HEK293 (cell line): ENCODE results near the gene LDB2.

Experiments
- CTCF ChIA-PET: fragments of 350-600 bp; formaldehyde crosslinking; extraction: SDS; loops from one replicate; lab custom pipeline; 2021; ENCODE audit warnings: antibody characterized with exemption; lab: Yijun Ruan, JAX
- POLR2A ChIA-PET: fragments of 300-600 bp; formaldehyde crosslinking; extraction: SDS; loops from one replicate; lab custom pipeline; 2020; ENCODE audit warnings: antibody characterized with exemption, inconsistent platforms; lab: Yijun Ruan, JAX
- H3K27ac ChIP-seq: fragments of 200-500 bp; sonication (Bioruptor generic); 2 replicates; pipeline ENCODE4 v1.5.1; 2014; ENCODE audit warnings: low read depth, low read length, control low read depth, inconsistent platforms; ENCODE audit errors: extremely low read depth
- H3K36me3 ChIP-seq, 2 experiments: fragments of 200-500 bp in 1 of 2; sonication (Bioruptor generic) in 1 of 2; 1 replicate in 1 of 2; 2 replicates in 1 of 2; pipeline ENCODE4 v1.5.1; 2014 to 2017; ENCODE audit warnings: inconsistent platforms in 2 of 2, low read length in 2 of 2; ENCODE audit not compliant: control insufficient read depth in 2 of 2, insufficient read depth in 1 of 2
- H3K4me1 ChIP-seq: fragments of 200-500 bp; sonication (Bioruptor generic); 2 replicates; pipeline ENCODE4 v1.5.1; 2014; ENCODE audit warnings: mild to moderate bottlenecking, low read length, inconsistent platforms; ENCODE audit not compliant: control insufficient read depth, insufficient read depth
- H3K4me3 ChIP-seq: 2 replicates; pipeline ENCODE4 v1.5.1; 2011; ENCODE audit warnings: low read depth, mild to moderate bottlenecking, control low read depth, low read length, moderate library complexity
- H3K9me3 ChIP-seq: fragments of 200-500 bp; sonication (Bioruptor generic); 2 replicates; pipeline ENCODE4 v1.5.1; 2014; ENCODE audit warnings: low read depth, low read length, inconsistent platforms; ENCODE audit not compliant: control insufficient read depth, insufficient read depth
- BCL11A ChIP-seq: fragments of 450-650 bp; formaldehyde crosslinking; IDR thresholded peaks from 2 replicates; pipeline ENCODE4 v1.5.1; 2016; ENCODE audit warnings: low read depth, missing biosample characterization, missing genetic modification characterization
- ELK4 ChIP-seq: IDR thresholded peaks from 2 replicates; pipeline ENCODE4 v1.6.1; 2011; ENCODE audit warnings: mild to moderate bottlenecking, low read depth, low read length, borderline replicate concordance
- MYNN ChIP-seq: fragments of 450-650 bp; formaldehyde crosslinking; IDR thresholded peaks from 2 replicates; pipeline ENCODE4 v1.5.1; 2016; ENCODE audit warnings: missing biosample characterization, missing genetic modification characterization, borderline replicate concordance
- MZF1 ChIP-seq: fragments of 450-650 bp; formaldehyde crosslinking; IDR thresholded peaks from 2 replicates; pipeline ENCODE4 v1.5.1; 2017; ENCODE audit warnings: missing biosample characterization, missing genetic modification characterization, borderline replicate concordance
- OSR2 ChIP-seq: fragments of 450-650 bp; formaldehyde crosslinking; IDR thresholded peaks from 2 replicates; pipeline ENCODE4 v1.5.1; 2016; ENCODE audit warnings: missing biosample characterization, missing genetic modification characterization
- ZBTB21 ChIP-seq: fragments of 450-650 bp; formaldehyde crosslinking; IDR thresholded peaks from 2 replicates; pipeline ENCODE4 v1.5.1; 2017; ENCODE audit warnings: missing biosample characterization, missing genetic modification characterization
- ZEB2 ChIP-seq: fragments of 450-650 bp; formaldehyde crosslinking; IDR thresholded peaks from 2 replicates; pipeline ENCODE4 v1.5.1; 2016; ENCODE audit warnings: missing biosample characterization, missing genetic modification characterization
- ZNF112 ChIP-seq: fragments of 450-650 bp; formaldehyde crosslinking; IDR thresholded peaks from 2 replicates; pipeline ENCODE4 v1.5.0; 2017; ENCODE audit warnings: missing biosample characterization, missing genetic modification characterization
- ZNF140 ChIP-seq: fragments of 450-650 bp; formaldehyde crosslinking; IDR thresholded peaks from 2 replicates; pipeline ENCODE4 v1.5.1; 2016; ENCODE audit warnings: missing biosample characterization, missing genetic modification characterization
- ZNF26 ChIP-seq: fragments of 450-650 bp; formaldehyde crosslinking; IDR thresholded peaks from 2 replicates; pipeline ENCODE4 v1.5.1; 2016; ENCODE audit warnings: missing biosample characterization, missing genetic modification characterization
- ZNF324 ChIP-seq: fragments of 450-650 bp; formaldehyde crosslinking; IDR thresholded peaks from 2 replicates; pipeline ENCODE4 v1.5.1; 2016; ENCODE audit warnings: missing biosample characterization, missing genetic modification characterization
- ZNF341 ChIP-seq: fragments of 450-650 bp; formaldehyde crosslinking; IDR thresholded peaks from 2 replicates; pipeline ENCODE4; 2016; ENCODE audit warnings: low read depth, missing biosample characterization, missing genetic modification characterization
- ZNF433 ChIP-seq: fragments of 450-650 bp; formaldehyde crosslinking; IDR thresholded peaks from 2 replicates; pipeline ENCODE4 v1.5.1; 2016; ENCODE audit warnings: missing biosample characterization, missing genetic modification characterization, low read depth
- ZNF514 ChIP-seq: fragments of 450-650 bp; formaldehyde crosslinking; IDR thresholded peaks from 2 replicates; pipeline ENCODE4 v1.5.1; 2016; ENCODE audit warnings: missing biosample characterization, missing genetic modification characterization
- ZNF544 ChIP-seq: fragments of 450-650 bp; formaldehyde crosslinking; IDR thresholded peaks from 2 replicates; pipeline ENCODE4 v1.5.0; 2017; ENCODE audit warnings: missing biosample characterization, missing genetic modification characterization
- ZNF561 ChIP-seq: fragments of 450-650 bp; IDR thresholded peaks from 2 replicates; pipeline ENCODE4 v1.5.1; 2018; ENCODE audit warnings: missing biosample characterization, missing genetic modification characterization, borderline replicate concordance
- ZNF623 ChIP-seq: fragments of 450-650 bp; formaldehyde crosslinking; IDR thresholded peaks from 2 replicates; pipeline ENCODE4 v1.5.1; 2016; ENCODE audit warnings: missing biosample characterization, missing genetic modification characterization
- ZNF629 ChIP-seq: fragments of 450-650 bp; formaldehyde crosslinking; IDR thresholded peaks from 2 replicates; pipeline ENCODE4 v1.5.1; 2017; ENCODE audit warnings: missing biosample characterization, missing genetic modification characterization
- ZNF664 ChIP-seq: fragments of 450-650 bp; formaldehyde crosslinking; IDR thresholded peaks from 2 replicates; pipeline ENCODE4 v1.5.1; 2016; ENCODE audit warnings: missing biosample characterization, missing genetic modification characterization
- ZNF768 ChIP-seq: fragments of 450-650 bp; formaldehyde crosslinking; IDR thresholded peaks from 2 replicates; pipeline ENCODE4 v1.5.1; 2018; ENCODE audit warnings: missing biosample characterization, mild to moderate bottlenecking, missing genetic modification characterization
- TF ChIP-seq, protein P1 (sequence below): fragments of 450-650 bp; formaldehyde crosslinking; optimal IDR thresholded peaks from 2 replicates; pipeline ENCODE3; 2016; ENCODE audit warnings: missing biosample characterization, mild to moderate bottlenecking, missing genetic modification characterization
- TF ChIP-seq, protein P2 (sequence below): fragments of 450-650 bp; formaldehyde crosslinking; IDR thresholded peaks from 2 replicates; pipeline ENCODE4 v1.5.1; 2016; ENCODE audit warnings: missing biosample characterization, missing genetic modification characterization
- TF ChIP-seq, protein P3 (sequence below): fragments of 450-650 bp; formaldehyde crosslinking; IDR thresholded peaks from 2 replicates; pipeline ENCODE4 v1.5.1; 2016; ENCODE audit warnings: missing biosample characterization, missing genetic modification characterization, borderline replicate concordance

Gene LDB2

GRCh38 chr4:16606691-16607090 is 291.8 kb downstream of the LDB2 start:
- no peaks in the 10 kb centered on the region for H3K9me3 ChIP-seq
- no peak overlapping the region for H3K4me3 ChIP-seq
- ChIA-PET POLR2A (no interaction called here), CTCF (no interaction called here)
- no peaks in the 10 kb centered on the region for H3K4me1 ChIP-seq
- H3K27ac ChIP-seq = no peak overlapping the region
- no peak for TF ChIP-seq MZF1
- H3K36me3 ChIP-seq = no peaks in the 10 kb centered on the region

DNA sequence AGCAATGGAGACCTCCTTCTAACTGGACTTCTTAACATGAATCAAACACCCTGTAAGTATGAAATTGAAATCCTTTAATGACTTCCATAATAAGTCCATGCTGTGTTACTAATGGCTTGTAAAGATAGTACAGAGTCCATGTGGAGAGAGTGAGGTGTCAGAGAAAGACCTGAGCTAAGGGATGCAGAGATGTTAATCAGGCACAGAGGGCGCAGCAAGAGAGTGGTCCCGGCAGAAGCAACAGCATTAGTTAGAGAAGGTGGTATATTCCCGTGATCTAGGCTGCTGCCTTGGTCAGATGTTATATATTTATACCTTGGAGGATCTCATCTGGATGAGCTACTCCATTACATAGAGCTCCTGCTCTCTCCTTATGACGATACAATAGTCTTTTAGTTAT is 295.3 kb downstream of the LDB2 start:
- POLR2A ChIA-PET = no interaction called here
- CTCF ChIA-PET = interaction anchor here (1.1 kb wide), 1 partner anchor 11 kb away, joined by 4 read pairs; no protein-coding TSS in a partner anchor
- Histone ChIP-seq H3K9me3 (no peaks in the 10 kb centered on the region), H3K27ac (no peak overlapping the region), H3K4me1 (no peaks in the 10 kb centered on the region), H3K36me3 (no peaks in the 10 kb centered on the region), H3K4me3 (no peak overlapping the region)
- TF ChIP-seq ZNF629 (tag by site-specific recombination) (no peak), ZNF140 (no peak), BCL11A (tag by site-specific recombination) (no peak), ZNF768 (tag by site-specific recombination) (no peak)

GRCh38 chr4:16598597-16599206 is 299.7 kb downstream of the LDB2 start:
- no peak for TF ChIP-seq ZNF112 (tag by site-specific recombination)
- no peak for TF ChIP-seq ZNF561 (tag by site-specific recombination)
- no peak for TF ChIP-seq ZNF433 (tag by site-specific recombination)
- TF ChIP-seq, protein P1, sequence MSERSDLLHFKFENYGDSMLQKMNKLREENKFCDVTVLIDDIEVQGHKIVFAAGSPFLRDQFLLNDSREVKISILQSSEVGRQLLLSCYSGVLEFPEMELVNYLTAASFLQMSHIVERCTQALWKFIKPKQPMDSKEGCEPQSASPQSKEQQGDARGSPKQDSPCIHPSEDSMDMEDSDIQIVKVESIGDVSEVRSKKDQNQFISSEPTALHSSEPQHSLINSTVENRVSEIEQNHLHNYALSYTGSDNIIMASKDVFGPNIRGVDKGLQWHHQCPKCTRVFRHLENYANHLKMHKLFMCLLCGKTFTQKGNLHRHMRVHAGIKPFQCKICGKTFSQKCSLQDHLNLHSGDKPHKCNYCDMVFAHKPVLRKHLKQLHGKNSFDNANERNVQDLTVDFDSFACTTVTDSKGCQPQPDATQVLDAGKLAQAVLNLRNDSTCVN (tag by site-specific recombination) = no peak
- TF ChIP-seq ELK4 = no peak
- TF ChIP-seq ZNF26 (tag by site-specific recombination) = no peak
- TF ChIP-seq ZNF544 = no peak
- TF ChIP-seq, protein P2, sequence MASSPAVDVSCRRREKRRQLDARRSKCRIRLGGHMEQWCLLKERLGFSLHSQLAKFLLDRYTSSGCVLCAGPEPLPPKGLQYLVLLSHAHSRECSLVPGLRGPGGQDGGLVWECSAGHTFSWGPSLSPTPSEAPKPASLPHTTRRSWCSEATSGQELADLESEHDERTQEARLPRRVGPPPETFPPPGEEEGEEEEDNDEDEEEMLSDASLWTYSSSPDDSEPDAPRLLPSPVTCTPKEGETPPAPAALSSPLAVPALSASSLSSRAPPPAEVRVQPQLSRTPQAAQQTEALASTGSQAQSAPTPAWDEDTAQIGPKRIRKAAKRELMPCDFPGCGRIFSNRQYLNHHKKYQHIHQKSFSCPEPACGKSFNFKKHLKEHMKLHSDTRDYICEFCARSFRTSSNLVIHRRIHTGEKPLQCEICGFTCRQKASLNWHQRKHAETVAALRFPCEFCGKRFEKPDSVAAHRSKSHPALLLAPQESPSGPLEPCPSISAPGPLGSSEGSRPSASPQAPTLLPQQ (tag by site-specific recombination) = no peak
- no peak for TF ChIP-seq ZNF514
- no peak for TF ChIP-seq ZNF341 (tag by site-specific recombination)
- TF ChIP-seq ZBTB21 = no peak
- no peak for TF ChIP-seq OSR2 (tag by site-specific recombination)
- no peak for TF ChIP-seq ZEB2 (tag by site-specific recombination)
- no peak for TF ChIP-seq ZNF623
- TF ChIP-seq ZNF664 (tag by site-specific recombination) = no peak
- TF ChIP-seq ZNF324 (tag by site-specific recombination) = no peak
- no peak for TF ChIP-seq MYNN (tag by site-specific recombination)
- TF ChIP-seq, protein P3, sequence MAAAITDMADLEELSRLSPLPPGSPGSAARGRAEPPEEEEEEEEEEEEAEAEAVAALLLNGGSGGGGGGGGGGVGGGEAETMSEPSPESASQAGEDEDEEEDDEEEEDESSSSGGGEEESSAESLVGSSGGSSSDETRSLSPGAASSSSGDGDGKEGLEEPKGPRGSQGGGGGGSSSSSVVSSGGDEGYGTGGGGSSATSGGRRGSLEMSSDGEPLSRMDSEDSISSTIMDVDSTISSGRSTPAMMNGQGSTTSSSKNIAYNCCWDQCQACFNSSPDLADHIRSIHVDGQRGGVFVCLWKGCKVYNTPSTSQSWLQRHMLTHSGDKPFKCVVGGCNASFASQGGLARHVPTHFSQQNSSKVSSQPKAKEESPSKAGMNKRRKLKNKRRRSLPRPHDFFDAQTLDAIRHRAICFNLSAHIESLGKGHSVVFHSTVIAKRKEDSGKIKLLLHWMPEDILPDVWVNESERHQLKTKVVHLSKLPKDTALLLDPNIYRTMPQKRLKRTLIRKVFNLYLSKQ (tag by site-specific recombination) = no peak
- Histone ChIP-seq H3K36me3 (no peaks in the 10 kb centered on the region), H3K9me3 (no peaks in the 10 kb centered on the region), H3K27ac (no peak overlapping the region), H3K4me1 (no peaks in the 10 kb centered on the region), H3K4me3 (no peak overlapping the region)
- ChIA-PET CTCF (interaction anchor here (0.6 kb wide), 1 partner anchor 196 kb away, joined by 5 read pairs; no protein-coding TSS in a partner anchor), POLR2A (no interaction called here)
